ENCODE data around the gene HOXD3.

HOXD3 gene

GRCh38 chr2:176127774-176128072 lies 29.4 kb upstream of the HOXD3 start:
- no peak for DNase-seq (ENCODE audit: low read depth)
- no peak for TF ChIP-seq CTCF (conservative IDR thresholded peaks at IDR 0.05; ENCODE audit: low read length)
- peak overlapping the region; percentile 59 for H3K4me3 ChIP-seq (ENCODE audit: low read length)

GRCh38 chr2:176128172-176128981 lies 28.7 kb upstream of the HOXD3 start:
- TF ChIP-seq CTCF (conservative IDR thresholded peaks at IDR 0.05; ENCODE audit: low read length), result no peak
- H3K4me3 ChIP-seq (ENCODE audit: low read length), result peak overlapping the region; percentile 59
- peak; percentile 49 for DNase-seq (ENCODE audit: low read depth)

- peak; percentile 96 for DNase-seq (ENCODE audit: low read depth)
- no peak for TF ChIP-seq CTCF (conservative IDR thresholded peaks at IDR 0.05; ENCODE audit: low read length)
- H3K4me3 ChIP-seq (ENCODE audit: low read length), result peak within 1 kb of the TSS; percentile 59
Measured at GRCh38 chr2:176128982-176129796, 27.9 kb upstream of the HOXD3 start, which contains the start of gene HOXD8. TSS of gene HOXD8 (plus strand) at chr2:176129705. CDS start at chr2:176130367, 662 bp downstream.

GRCh38 chr2:176129813-176130146 lies 27.3 kb upstream of the HOXD3 start:
- DNase-seq (ENCODE audit: low read depth), result no peak
- TF ChIP-seq CTCF (conservative IDR thresholded peaks at IDR 0.05; ENCODE audit: low read length), result no peak
- H3K4me3 ChIP-seq (ENCODE audit: low read length), result peak overlapping the region; percentile 59

GRCh38 chr2:176130147-176130956 lies 26.8 kb upstream of the HOXD3 start:
- H3K4me3 ChIP-seq (ENCODE audit: low read length), result peak overlapping the region; percentile 59
- no peak for TF ChIP-seq CTCF (conservative IDR thresholded peaks at IDR 0.05; ENCODE audit: low read length)
- peak; percentile 91 for DNase-seq (ENCODE audit: low read depth)

- peak overlapping the region; percentile 59 for H3K4me3 ChIP-seq (ENCODE audit: low read length)
- TF ChIP-seq CTCF (conservative IDR thresholded peaks at IDR 0.05; ENCODE audit: low read length), result no peak
- DNase-seq (ENCODE audit: low read depth), result no peak
Measured at GRCh38 chr2:176130957-176131847, 25.9 kb upstream of the HOXD3 start.

Measured in AG10803 (cell line).